Pancreas (tissue), 10 donors: Measurements from ENCODE around the gene OPCML. TPM values are rescaled to one million over a fixed set of nuclear protein-coding genes. Genes with fewer than 3 reads are reported as not detected.

Experiments
- ATAC-seq, 4 donors: fragments of 200-7000 bp; cut with Tn5 transposase; one replicate each; pipeline versions ENCODE4 v1.8.0 to v1.9.1; 2020; ENCODE audit warnings: mild to moderate bottlenecking in 4 of 4, moderate library complexity in 4 of 4
- DNase-seq, 6 donors: peaks; one replicate each; pipeline ENCODE4 v3.0.0-alpha.2; 2020
- FAIRE-seq: peaks from 2 replicates; lab custom pipeline; 2012; peaks lifted over from hg19 to GRCh38; lab: Jason Lieb, UNC
- H3K27ac ChIP-seq, 4 donors: fragments of 200-600 bp; sonication (generic); 1 replicate in 3 of 4; 2 replicates in 1 of 4; pipeline versions ENCODE4 v1.5.0 to v1.8.0; 2020
- H3K27me3 ChIP-seq, 4 donors: fragments of 200-600 bp; one replicate each; pipeline ENCODE4 v1.8.0; 2021
- H3K36me3 ChIP-seq, 3 donors: fragments of 200-600 bp; sonication (generic) in 1 of 3; one replicate each; pipeline versions ENCODE4 v1.5.0 to v1.8.0; 2020 to 2021
- H3K4me1 ChIP-seq, 3 donors: fragments of 200-600 bp; one replicate each; pipeline ENCODE4 v1.8.0; 2021
- H3K4me3 ChIP-seq, 4 donors: fragments of 200-600 bp; sonication (generic) in 2 of 4; one replicate each; pipeline versions ENCODE4 v1.5.0 to v1.8.0; 2020 to 2021
- H3K9me3 ChIP-seq, 4 donors: fragments of 200-600 bp; one replicate each; pipeline ENCODE4 v1.8.0; 2021
- WGBS, 2 donors: extraction: QIAGEN DNeasy Blood & Tissue Kit; methylation state at CpG; one replicate each; pipeline ENCODE4 v1.1.7; 2013; 5-methylcytosine and 5-hydroxymethylcytosine counted together
- intact Hi-C, 3 donors: fragments of 100-400 bp; cut with DNase I; formaldehyde crosslinking; loops; one replicate each; pipeline versions ENCODE4 v1.11.1 to v1.14.2; 2022
- polyA plus RNA-seq, 2 donors: library from polyadenylated mRNA; stranded (reverse); fragments of 200-250 nt; gene quantifications; one replicate each; pipeline ENCODE4 v1.2.3, GENCODE V29; 2013
- total RNA-seq, 6 donors: library from RNA; stranded (reverse); fragmentation: NEBNext Ultra II Directional in 4 of 6; extraction: Animal tissue kit (Norgen Biotek cat#: 25700) in 4 of 6; gene quantifications; one replicate each; pipeline versions ENCODE4 v1.2.1 to v1.2.4, GENCODE V29; 2021 to 2023
- TF ChIP-seq, protein P1 (sequence below), 4 donors: fragments of 200-600 bp; sonication (generic) in 3 of 4; IDR thresholded peaks; one replicate each; pipeline versions ENCODE4 v1.5.0 to v1.8.0; 2021; ENCODE audit warnings: antibody characterized with exemption in 4 of 4
- donor health status: healthy with polysubstance abuse.
- donor health status: DM: no; HTN: no; CAD: no; lungs with moderate emphysema.
- donor health status: DM: no; HTN: no; CAD: no.
- donor health status: control.
- donor health status: control.
- donor health status: Bipolar disorder and iron deficiency.
- donor health status: DM: yes; HTN: yes; CAD: no.
- donor health status: DM: no; HTN: no; CAD: no.
- donor health status: DM: no; HTN: no; CAD: no.
- donor health status: DM: yes; HTN: yes; CAD: no.

OPCML gene
- total and polyA plus RNA-seq, 8 donors = 0.05 to 0.31 (median 0.19) TPM

GRCh38 chr11:133107763-133108162 is 424.5 kb downstream of the OPCML start:
- no peaks in the 10 kb centered on the region for H3K9me3 ChIP-seq
- no peak overlapping the region for H3K4me3 ChIP-seq
- intact Hi-C loops = no loop called here
- FAIRE-seq (no peak), ATAC-seq (no peak), DNase-seq (no peak)
- WGBS, 2 donors = 40 to 45% methylated on average over 3 of the region's 3 CpGs
- H3K27ac ChIP-seq = no peak overlapping the region
- TF ChIP-seq, protein P1, sequence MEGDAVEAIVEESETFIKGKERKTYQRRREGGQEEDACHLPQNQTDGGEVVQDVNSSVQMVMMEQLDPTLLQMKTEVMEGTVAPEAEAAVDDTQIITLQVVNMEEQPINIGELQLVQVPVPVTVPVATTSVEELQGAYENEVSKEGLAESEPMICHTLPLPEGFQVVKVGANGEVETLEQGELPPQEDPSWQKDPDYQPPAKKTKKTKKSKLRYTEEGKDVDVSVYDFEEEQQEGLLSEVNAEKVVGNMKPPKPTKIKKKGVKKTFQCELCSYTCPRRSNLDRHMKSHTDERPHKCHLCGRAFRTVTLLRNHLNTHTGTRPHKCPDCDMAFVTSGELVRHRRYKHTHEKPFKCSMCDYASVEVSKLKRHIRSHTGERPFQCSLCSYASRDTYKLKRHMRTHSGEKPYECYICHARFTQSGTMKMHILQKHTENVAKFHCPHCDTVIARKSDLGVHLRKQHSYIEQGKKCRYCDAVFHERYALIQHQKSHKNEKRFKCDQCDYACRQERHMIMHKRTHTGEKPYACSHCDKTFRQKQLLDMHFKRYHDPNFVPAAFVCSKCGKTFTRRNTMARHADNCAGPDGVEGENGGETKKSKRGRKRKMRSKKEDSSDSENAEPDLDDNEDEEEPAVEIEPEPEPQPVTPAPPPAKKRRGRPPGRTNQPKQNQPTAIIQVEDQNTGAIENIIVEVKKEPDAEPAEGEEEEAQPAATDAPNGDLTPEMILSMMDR (IDR thresholded peaks at IDR 0.05) = no peak
- no peaks in the 10 kb centered on the region for H3K27me3 ChIP-seq
- H3K4me1 ChIP-seq = no peaks in the 10 kb centered on the region
- H3K36me3 ChIP-seq = no peaks in the 10 kb centered on the region

GRCh38 chr11:133107136-133107535 is 425.2 kb downstream of the OPCML start:
- FAIRE-seq = no peak
- Histone ChIP-seq H3K27me3 (no peaks in the 10 kb centered on the region), H3K4me1 (no peaks in the 10 kb centered on the region), H3K36me3 (no peaks in the 10 kb centered on the region), H3K9me3 (no peaks in the 10 kb centered on the region), H3K4me3 (no peak overlapping the region), H3K27ac (no peak overlapping the region)
- no peak for ATAC-seq
- TF ChIP-seq, protein P1 (IDR thresholded peaks at IDR 0.05) = no peak
- no peak for DNase-seq
- intact Hi-C loops = no loop called here
- 35 to 42% methylated on average over 4 of the region's 4 CpGs for WGBS, 2 donors

DNA sequence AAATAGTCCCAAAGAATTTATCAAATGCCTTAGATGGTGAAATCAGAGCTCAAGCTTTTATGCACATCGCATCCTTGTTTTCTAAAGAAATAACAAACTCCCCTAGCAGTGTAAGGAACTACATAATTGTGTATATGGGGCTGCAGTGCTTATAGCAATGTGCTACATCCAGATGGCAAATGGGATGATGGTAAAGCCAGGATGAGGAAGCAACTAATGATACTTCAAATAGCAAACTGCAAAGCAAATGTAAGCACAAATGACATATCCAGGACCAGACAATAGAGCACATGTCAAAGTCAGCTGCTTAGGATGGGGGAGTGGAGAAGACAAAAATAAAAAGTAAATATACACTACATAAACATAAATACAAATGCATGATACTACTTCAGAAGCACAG is 425.9 kb downstream of the OPCML start:
- FAIRE-seq = no peak
- Histone ChIP-seq H3K27me3 (no peaks in the 10 kb centered on the region), H3K9me3 (no peaks in the 10 kb centered on the region), H3K36me3 (no peaks in the 10 kb centered on the region), H3K4me1 (no peaks in the 10 kb centered on the region), H3K27ac (no peak overlapping the region), H3K4me3 (no peak overlapping the region)
- no peak for ATAC-seq
- intact Hi-C loops = no loop called here
- TF ChIP-seq, protein P1 (IDR thresholded peaks at IDR 0.05) = no peak
- DNase-seq = no peak
- 88 to 95% methylated on average over 1 of the region's 1 CpG for WGBS, 2 donors

DNA sequence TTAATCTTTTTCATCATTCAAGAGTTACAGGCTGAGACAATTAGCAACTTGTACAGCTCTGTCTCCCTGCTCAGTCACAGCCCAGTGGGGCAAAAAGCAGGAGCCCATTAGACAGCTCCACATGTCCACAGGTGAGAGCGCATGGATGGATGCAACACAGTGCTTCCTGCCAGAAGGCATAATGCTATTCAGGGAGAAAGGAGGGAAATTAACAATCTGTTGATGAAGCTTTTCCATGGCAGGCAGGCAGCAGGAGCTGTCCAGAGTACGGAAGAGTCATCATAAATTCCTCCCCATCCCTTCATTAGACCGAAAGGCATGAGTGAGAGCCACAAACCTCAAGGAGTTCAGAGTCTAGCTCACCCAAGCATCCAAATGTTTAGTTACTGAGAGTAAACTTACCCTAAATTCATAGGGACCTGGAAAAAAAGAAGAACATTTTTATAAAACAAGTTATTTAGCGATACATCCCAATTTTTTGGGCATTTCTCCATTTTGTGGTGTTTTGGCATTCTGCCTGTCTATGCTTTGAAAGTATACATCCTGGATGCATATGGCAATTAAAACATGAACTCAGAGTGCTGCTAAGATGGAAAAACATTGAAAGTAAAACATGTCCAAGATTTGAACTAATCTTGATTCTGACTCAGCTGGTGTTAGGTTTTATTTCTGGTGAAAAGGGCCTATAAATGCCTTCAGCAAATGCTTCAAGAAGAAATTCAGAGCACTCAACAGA is 428.1 kb downstream of the OPCML start:
- Histone ChIP-seq H3K9me3 (no peaks in the 10 kb centered on the region), H3K4me3 (no peak overlapping the region), H3K36me3 (no peaks in the 10 kb centered on the region), H3K27me3 (no peaks in the 10 kb centered on the region), H3K27ac (no peak overlapping the region), H3K4me1 (no peaks in the 10 kb centered on the region)
- WGBS, 2 donors = 86 to 88% methylated on average over 4 of the region's 4 CpGs
- intact Hi-C loops = no loop called here
- no peak for DNase-seq
- ATAC-seq = peak in 1 of 4 donors; percentile 16
- FAIRE-seq = no peak
- TF ChIP-seq, protein P1 (IDR thresholded peaks at IDR 0.05) = no peak

DNA sequence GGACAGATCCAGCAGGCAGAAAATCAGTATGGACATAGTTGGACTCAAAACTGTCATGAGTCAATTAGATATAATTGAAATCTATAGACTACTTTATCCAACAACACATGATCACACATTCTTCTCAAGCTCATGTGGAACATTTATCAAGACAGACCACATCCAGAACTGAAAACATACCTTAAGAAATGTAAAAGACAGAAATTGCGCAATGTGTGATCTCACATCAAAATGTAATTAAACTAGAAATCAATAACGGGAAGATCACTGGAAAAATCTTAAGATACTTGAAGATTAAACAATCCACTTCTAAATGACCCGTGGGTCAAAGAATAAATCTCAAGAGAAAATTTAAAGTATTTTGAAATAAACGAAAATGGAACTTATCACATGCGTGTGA is 435.3 kb downstream of the OPCML start:
- peaks cover 0 to 8% (median 3%) of the 10 kb centered on the region in 4 donors for H3K27me3 ChIP-seq
- 67 to 71% methylated on average over 5 of the region's 5 CpGs for WGBS, 2 donors
- no peaks in the 10 kb centered on the region for H3K9me3 ChIP-seq
- TF ChIP-seq, protein P1 (IDR thresholded peaks at IDR 0.05) = no peak
- intact Hi-C loops = no loop called here
- H3K27ac ChIP-seq = no peak overlapping the region
- no peaks in the 10 kb centered on the region for H3K36me3 ChIP-seq
- no peak for DNase-seq
- H3K4me1 ChIP-seq = no peaks in the 10 kb centered on the region
- ATAC-seq = no peak
- no peak overlapping the region for H3K4me3 ChIP-seq
- FAIRE-seq = no peak
